Measurements from ENCODE around the gene FAM81A. TPM values are rescaled to one million over a fixed set of nuclear protein-coding genes. Genes with fewer than 3 reads are reported as not detected.

Gene FAM81A
- total RNA-seq, 1 donor from 2014 or later = 0.75 TPM

GRCh38 chr15:59548501-59549226, 110.7 kb downstream of the FAM81A start:
- DNase-seq (ENCODE audit: low read depth) = no peak
- Histone ChIP-seq H3K36me3 (ENCODE audit: control insufficient read depth, insufficient read depth, low read length) (no peaks in the 10 kb centered on the region), H3K27me3 (ENCODE audit: control insufficient read depth, insufficient read depth, low read length) (no peaks in the 10 kb centered on the region), H3K4me3 (ENCODE audit: low read depth, low read length) (no peak overlapping the region)
- no peak for TF ChIP-seq CTCF (IDR thresholded peaks at IDR 0.05; ENCODE audit: insufficient read depth, low read length, poor library complexity, severe bottlenecking)

GRCh38 chr15:59549301-59550185, 111.6 kb downstream of the FAM81A start:
- no peak for DNase-seq (ENCODE audit: low read depth)
- H3K36me3 ChIP-seq (ENCODE audit: control insufficient read depth, insufficient read depth, low read length) = no peaks in the 10 kb centered on the region
- no peak overlapping the region for H3K4me3 ChIP-seq (ENCODE audit: low read depth, low read length)
- no peak for TF ChIP-seq CTCF (IDR thresholded peaks at IDR 0.05; ENCODE audit: insufficient read depth, low read length, poor library complexity, severe bottlenecking)
- no peaks in the 10 kb centered on the region for H3K27me3 ChIP-seq (ENCODE audit: control insufficient read depth, insufficient read depth, low read length)

GRCh38 chr15:59550530-59550929, 112.5 kb downstream of the FAM81A start:
- no peak overlapping the region for H3K4me3 ChIP-seq (ENCODE audit: low read depth, low read length)
- no peak for TF ChIP-seq CTCF (IDR thresholded peaks at IDR 0.05; ENCODE audit: insufficient read depth, low read length, poor library complexity, severe bottlenecking)
- H3K36me3 ChIP-seq (ENCODE audit: control insufficient read depth, insufficient read depth, low read length) = no peaks in the 10 kb centered on the region
- no peaks in the 10 kb centered on the region for H3K27me3 ChIP-seq (ENCODE audit: control insufficient read depth, insufficient read depth, low read length)
- DNase-seq (ENCODE audit: low read depth) = no peak

GRCh38 chr15:59550956-59551355, 113.0 kb downstream of the FAM81A start:
- H3K36me3 ChIP-seq (ENCODE audit: control insufficient read depth, insufficient read depth, low read length) = no peaks in the 10 kb centered on the region
- TF ChIP-seq CTCF (IDR thresholded peaks at IDR 0.05; ENCODE audit: insufficient read depth, low read length, poor library complexity, severe bottlenecking) = no peak
- H3K4me3 ChIP-seq (ENCODE audit: low read depth, low read length) = no peak overlapping the region
- H3K27me3 ChIP-seq (ENCODE audit: control insufficient read depth, insufficient read depth, low read length) = no peaks in the 10 kb centered on the region
- DNase-seq (ENCODE audit: low read depth) = no peak

GRCh38 chr15:59553879-59554735, 116.1 kb downstream of the FAM81A start:
- no peak overlapping the region for H3K4me3 ChIP-seq (ENCODE audit: low read depth, low read length)

More at GRCh38 chr15:59553879-59554735, 116.1 kb downstream of the FAM81A start:
- no peak for TF ChIP-seq CTCF (IDR thresholded peaks at IDR 0.05; ENCODE audit: insufficient read depth, low read length, poor library complexity, severe bottlenecking)
- no peaks in the 10 kb centered on the region for H3K36me3 ChIP-seq (ENCODE audit: control insufficient read depth, insufficient read depth, low read length)
- no peaks in the 10 kb centered on the region for H3K27me3 ChIP-seq (ENCODE audit: control insufficient read depth, insufficient read depth, low read length)
- peak; percentile 82 for DNase-seq (ENCODE audit: low read depth)

All from kidney epithelial cell (primary cell).